ENCODE data around the gene IL27RA.

DNA sequence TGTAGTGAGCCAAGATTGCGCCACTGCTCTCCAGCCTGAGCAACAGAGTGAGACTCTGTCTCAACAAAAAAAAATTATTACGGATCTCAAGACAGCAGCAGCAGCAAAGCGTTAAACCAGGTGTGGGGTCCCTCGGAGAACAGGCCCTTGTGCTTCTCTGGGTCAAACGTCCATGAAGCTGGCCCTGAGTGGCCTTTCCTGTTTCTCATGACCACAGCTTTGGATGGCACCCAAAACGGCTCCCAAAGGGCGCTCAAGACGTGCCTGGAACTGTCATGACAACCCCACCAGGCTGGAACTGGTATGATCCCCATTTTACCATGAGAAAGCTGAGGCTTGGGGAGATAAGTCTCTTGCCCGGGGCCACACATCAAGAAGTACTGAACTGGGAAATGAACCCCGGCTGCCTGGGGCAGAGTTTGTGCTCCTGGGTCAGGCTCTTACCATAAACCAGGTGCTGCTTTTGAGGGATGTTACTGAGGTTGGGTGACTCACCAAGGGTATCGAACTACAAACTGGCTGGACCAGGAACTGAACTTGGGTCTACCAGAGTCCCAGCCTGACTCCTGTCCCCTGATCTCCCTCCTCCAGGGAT is 70.6 kb downstream of the IL27RA start:
- TF ChIP-seq, protein P1, sequence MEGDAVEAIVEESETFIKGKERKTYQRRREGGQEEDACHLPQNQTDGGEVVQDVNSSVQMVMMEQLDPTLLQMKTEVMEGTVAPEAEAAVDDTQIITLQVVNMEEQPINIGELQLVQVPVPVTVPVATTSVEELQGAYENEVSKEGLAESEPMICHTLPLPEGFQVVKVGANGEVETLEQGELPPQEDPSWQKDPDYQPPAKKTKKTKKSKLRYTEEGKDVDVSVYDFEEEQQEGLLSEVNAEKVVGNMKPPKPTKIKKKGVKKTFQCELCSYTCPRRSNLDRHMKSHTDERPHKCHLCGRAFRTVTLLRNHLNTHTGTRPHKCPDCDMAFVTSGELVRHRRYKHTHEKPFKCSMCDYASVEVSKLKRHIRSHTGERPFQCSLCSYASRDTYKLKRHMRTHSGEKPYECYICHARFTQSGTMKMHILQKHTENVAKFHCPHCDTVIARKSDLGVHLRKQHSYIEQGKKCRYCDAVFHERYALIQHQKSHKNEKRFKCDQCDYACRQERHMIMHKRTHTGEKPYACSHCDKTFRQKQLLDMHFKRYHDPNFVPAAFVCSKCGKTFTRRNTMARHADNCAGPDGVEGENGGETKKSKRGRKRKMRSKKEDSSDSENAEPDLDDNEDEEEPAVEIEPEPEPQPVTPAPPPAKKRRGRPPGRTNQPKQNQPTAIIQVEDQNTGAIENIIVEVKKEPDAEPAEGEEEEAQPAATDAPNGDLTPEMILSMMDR (IDR thresholded peaks at IDR 0.05) = no peak
- TF ChIP-seq POLR2A (IDR thresholded peaks at IDR 0.05) = no peak

All from testis (tissue), 2 donors.